ENCODE data around the gene GATA5. TPM values are rescaled to one million over a fixed set of nuclear protein-coding genes. Genes with fewer than 3 reads are reported as not detected.

GATA5 gene
- total and polyA plus RNA-seq, 10 donors, result 0.02 to 0.19 (median 0.13) TPM; not detected in 7

GRCh38 chr20:62451156-62451767 lies 24.5 kb downstream of the GATA5 start:
- H3K4me3 ChIP-seq, result no peak overlapping the region
- intact Hi-C loops (cut with DNase I; ENCODE audit: low total_unique reads), result no loop called here
- DNase-seq, result no peak
- H3K27me3 ChIP-seq (replicated peaks in 1 of 7), result peaks cover 0 to 94% (median 24%) of the 10 kb centered on the region in 7 donors
- H3K36me3 ChIP-seq, result no peaks in the 10 kb centered on the region
- no peaks in the 10 kb centered on the region for H3K9me3 ChIP-seq
- no peaks in the 10 kb centered on the region for H3K4me1 ChIP-seq
- WGBS, 5 donors, result 74 to 82% (median 76%) methylated on average over 10 of the region's 10 CpGs
- TF ChIP-seq CTCF (IDR thresholded peaks at IDR 0.05 in 8 of 11, conservative IDR thresholded peaks at IDR 0.05 in 3 of 11) (no peak), POLR2A (IDR thresholded peaks at IDR 0.05) (no peak), POLR2AphosphoS5 (IDR thresholded peaks at IDR 0.05) (no peak)
- no peak overlapping the region for H3K27ac ChIP-seq

DNA sequence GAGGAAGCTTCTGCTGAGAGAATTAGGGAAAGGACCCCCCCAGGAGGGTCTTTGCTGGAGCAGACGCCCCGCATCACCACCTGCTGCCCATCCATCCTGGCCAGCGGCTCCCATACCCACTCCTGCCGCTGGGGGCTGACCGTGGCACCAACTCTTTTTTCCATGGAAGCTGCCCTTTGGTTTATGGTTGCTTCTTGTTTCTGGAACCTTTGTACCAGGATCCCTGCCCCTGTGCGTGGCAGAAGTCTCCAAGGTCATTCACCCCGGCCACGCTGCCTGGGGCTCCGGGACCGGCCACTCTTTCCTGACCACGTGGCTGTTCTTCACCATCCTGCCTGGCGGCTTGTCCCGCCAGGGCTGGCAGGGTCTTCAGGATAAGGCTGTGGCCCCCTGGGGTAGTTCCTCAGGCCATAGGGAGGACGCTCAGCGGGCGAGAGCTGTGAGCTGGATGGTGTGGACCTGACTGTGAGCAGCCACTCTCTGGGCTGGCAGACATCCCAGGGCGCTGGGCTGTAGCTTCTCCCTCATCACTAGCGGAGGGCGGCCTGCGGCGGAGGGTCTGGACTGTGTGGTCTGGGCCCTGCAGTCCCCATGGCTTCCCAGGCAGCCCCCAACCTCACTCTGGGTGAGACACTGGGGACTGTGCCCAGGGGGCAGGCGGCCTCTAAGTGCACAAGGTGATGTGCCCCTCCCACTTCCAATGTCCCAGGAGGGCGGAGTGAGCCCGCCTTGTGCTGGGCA lies 25.7 kb downstream of the GATA5 start:
- Histone ChIP-seq H3K27me3 (replicated peaks in 1 of 7) (peaks cover 0 to 92% (median 24%) of the 10 kb centered on the region in 7 donors), H3K36me3 (no peaks in the 10 kb centered on the region), H3K27ac (no peak overlapping the region), H3K4me1 (no peaks in the 10 kb centered on the region), H3K9me3 (no peaks in the 10 kb centered on the region), H3K4me3 (no peak overlapping the region)
- DNase-seq, result no peak
- intact Hi-C loops (cut with DNase I; ENCODE audit: low total_unique reads), result no loop called here
- TF ChIP-seq CTCF (IDR thresholded peaks at IDR 0.05 in 8 of 11, conservative IDR thresholded peaks at IDR 0.05 in 3 of 11), result no peak
- TF ChIP-seq POLR2A (IDR thresholded peaks at IDR 0.05), result no peak
- no peak for TF ChIP-seq POLR2AphosphoS5 (IDR thresholded peaks at IDR 0.05)
- 67 to 76% (median 71%) methylated on average over 18 to 24 of the region's 24 CpGs for WGBS, 5 donors

DNA sequence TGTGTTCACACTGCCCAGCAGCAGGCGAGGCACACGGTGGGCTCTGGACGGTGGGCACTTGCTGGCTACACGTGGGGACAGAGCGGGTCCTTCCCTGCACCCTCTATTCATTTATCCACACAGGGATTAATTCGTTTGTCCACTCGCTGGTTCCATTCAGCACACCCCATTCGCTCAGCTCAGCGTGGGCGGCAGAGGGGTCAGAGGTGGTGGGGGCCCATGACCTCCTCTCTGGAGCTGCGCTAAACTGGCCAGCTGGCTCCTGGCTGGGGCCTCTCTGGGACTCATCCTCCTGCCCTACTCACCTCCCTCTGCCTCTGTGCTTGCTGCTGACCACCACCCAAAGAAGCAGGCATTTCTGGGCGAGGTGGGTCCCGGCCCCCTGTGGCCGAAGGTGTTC lies 27.0 kb downstream of the GATA5 start:
- no peak overlapping the region for H3K4me3 ChIP-seq
- intact Hi-C loops (cut with DNase I; ENCODE audit: low total_unique reads), result no loop called here

More for the DNA sequence above, 27.0 kb downstream of the GATA5 start:
- Histone ChIP-seq H3K27me3 (replicated peaks in 1 of 7) (peaks cover 0 to 87% (median 24%) of the 10 kb centered on the region in 7 donors), H3K4me1 (no peaks in the 10 kb centered on the region), H3K9me3 (no peaks in the 10 kb centered on the region), H3K36me3 (no peaks in the 10 kb centered on the region), H3K27ac (no peak overlapping the region)
- no peak for TF ChIP-seq POLR2AphosphoS5 (IDR thresholded peaks at IDR 0.05)
- no peak for TF ChIP-seq CTCF (IDR thresholded peaks at IDR 0.05 in 8 of 11, conservative IDR thresholded peaks at IDR 0.05 in 3 of 11)
- TF ChIP-seq POLR2A (IDR thresholded peaks at IDR 0.05), result no peak
- DNase-seq, result no peak
- WGBS, 5 donors, result 68 to 85% (median 77%) methylated on average over 13 to 14 of the region's 14 CpGs

Data from spleen (tissue), 11 donors.